Astrocyte of the spinal cord (primary cell): ENCODE data around the gene CELF6.
"Not testable (repeated sequence)": the region's sequence is repeated elsewhere in the genome, so short reads cannot be mapped to it uniquely, and the experiment has no call there.

Experiments used
- DNase-seq: peaks from one replicate; pipeline ENCODE4 v3.0.0; 2011; ENCODE audit warnings: low read depth, low spot score
- H3K4me3 ChIP-seq: 2 replicates; pipeline ENCODE4 v1.5.1; 2011; ENCODE audit warnings: low read depth, mild to moderate bottlenecking, low read length, moderate library complexity
- in situ Hi-C: cut with HindIII; loops from 2 replicates; pipeline ENCODE4 v1.10.0; 2017; ENCODE audit warnings: low sequenced_read_pairs
- TF ChIP-seq, protein P1 (sequence below): IDR thresholded peaks from 2 replicates; pipeline ENCODE4 v1.5.1; 2012; ENCODE audit warnings: low read depth, mild to moderate bottlenecking, low read length, inconsistent platforms

CELF6 gene

GRCh38 chr15:72280751-72281150 lies 39.2 kb downstream of the CELF6 start:
- no peak overlapping the region for H3K4me3 ChIP-seq
- no peak for DNase-seq
- TF ChIP-seq, protein P1, sequence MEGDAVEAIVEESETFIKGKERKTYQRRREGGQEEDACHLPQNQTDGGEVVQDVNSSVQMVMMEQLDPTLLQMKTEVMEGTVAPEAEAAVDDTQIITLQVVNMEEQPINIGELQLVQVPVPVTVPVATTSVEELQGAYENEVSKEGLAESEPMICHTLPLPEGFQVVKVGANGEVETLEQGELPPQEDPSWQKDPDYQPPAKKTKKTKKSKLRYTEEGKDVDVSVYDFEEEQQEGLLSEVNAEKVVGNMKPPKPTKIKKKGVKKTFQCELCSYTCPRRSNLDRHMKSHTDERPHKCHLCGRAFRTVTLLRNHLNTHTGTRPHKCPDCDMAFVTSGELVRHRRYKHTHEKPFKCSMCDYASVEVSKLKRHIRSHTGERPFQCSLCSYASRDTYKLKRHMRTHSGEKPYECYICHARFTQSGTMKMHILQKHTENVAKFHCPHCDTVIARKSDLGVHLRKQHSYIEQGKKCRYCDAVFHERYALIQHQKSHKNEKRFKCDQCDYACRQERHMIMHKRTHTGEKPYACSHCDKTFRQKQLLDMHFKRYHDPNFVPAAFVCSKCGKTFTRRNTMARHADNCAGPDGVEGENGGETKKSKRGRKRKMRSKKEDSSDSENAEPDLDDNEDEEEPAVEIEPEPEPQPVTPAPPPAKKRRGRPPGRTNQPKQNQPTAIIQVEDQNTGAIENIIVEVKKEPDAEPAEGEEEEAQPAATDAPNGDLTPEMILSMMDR = no peak
- in situ Hi-C loops = no loop called here

DNA sequence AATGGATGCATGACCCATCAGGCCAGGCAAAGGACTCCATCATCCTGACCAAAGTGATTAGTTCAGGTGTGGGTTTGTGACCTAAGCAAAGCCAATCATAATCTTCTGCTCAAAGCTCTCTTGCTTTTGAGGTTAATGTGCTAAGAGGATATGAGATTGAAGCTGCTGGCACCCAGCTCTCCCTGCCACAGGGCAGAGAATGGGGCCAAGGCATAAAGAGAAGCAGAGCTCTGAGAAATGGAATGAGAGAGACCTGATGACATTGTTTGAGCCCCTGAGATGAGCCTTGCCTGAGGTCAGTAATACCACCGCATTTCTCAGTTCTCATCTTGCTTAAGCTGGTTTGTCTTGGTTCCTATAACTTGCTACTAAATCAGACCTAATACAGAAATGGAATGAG lies 41.2 kb downstream of the CELF6 start:
- no peak overlapping the region for H3K4me3 ChIP-seq
- TF ChIP-seq, protein P1 = no peak
- DNase-seq = no peak
- in situ Hi-C loops = no loop called here

GRCh38 chr15:72276326-72276700 lies 43.6 kb downstream of the CELF6 start:
- in situ Hi-C loops = no loop called here
- TF ChIP-seq, protein P1 = no peak
- DNase-seq = no peak
- H3K4me3 ChIP-seq = no peak overlapping the region

- DNase-seq, H3K4me3 ChIP-seq, in situ Hi-C loops: not testable (repeated sequence)
Measured at GRCh38 chr15:72275635-72276325, 44.2 kb downstream of the CELF6 start.

GRCh38 chr15:72272997-72273352 lies 47.0 kb downstream of the CELF6 start:
- in situ Hi-C loops = no loop called here
- TF ChIP-seq, protein P1 = no peak

GRCh38 chr15:72272213-72272996 lies 47.6 kb downstream of the CELF6 start, which contains the start of gene PARP6:
TSS of gene PARP6 (minus strand) at chr15:72272554. CDS start at chr15:72267477, 5,077 bp downstream.
- DNase-seq = peak; percentile 99
- TF ChIP-seq, protein P1 = peak; percentile 72
- peak within 1 kb of the TSS; percentile 82 for H3K4me3 ChIP-seq
- in situ Hi-C loops = no loop called here

More at GRCh38 chr15:72272997-72273352, 47.0 kb downstream of the CELF6 start:
- H3K4me3 ChIP-seq = peak overlapping the region; percentile 82
- no peak for DNase-seq

GRCh38 chr15:72271895-72272212 lies 48.1 kb downstream of the CELF6 start:
- TF ChIP-seq, protein P1 = no peak
- in situ Hi-C loops = no loop called here
- H3K4me3 ChIP-seq = peak overlapping the region; percentile 82
- DNase-seq = peak; percentile 13
